Measurements from ENCODE around the gene AP2B1. TPM values are rescaled to one million over a fixed set of nuclear protein-coding genes. Genes with fewer than 3 reads are reported as not detected.

The AP2B1 gene
- total RNA-seq, 1 donor from 2014 or later: 216 TPM

- H3K4me1 Mint-ChIP-seq: no peaks in the 10 kb centered on the region
- H3K36me3 Mint-ChIP-seq (ENCODE audit: low read depth): peaks cover 7% of the 10 kb centered on the region
- DNase-seq (ENCODE audit: low read depth, low spot score): no peak
- H3K9me3 Mint-ChIP-seq: no peaks in the 10 kb centered on the region
- no peak overlapping the region for H3K27ac Mint-ChIP-seq (ENCODE audit: unreplicated experiment)
- H3K27me3 Mint-ChIP-seq (ENCODE audit: low read depth): no peaks in the 10 kb centered on the region
- TF ChIP-seq CTCF (conservative IDR thresholded peaks at IDR 0.05): no peak
- no peak overlapping the region for H3K4me3 Mint-ChIP-seq
These were observed 130.4 kb downstream of the AP2B1 start for GRCh38 chr17:35717475-35717874.

GRCh38 chr17:35723735-35724134 lies 136.6 kb downstream of the AP2B1 start:
- DNase-seq (ENCODE audit: low read depth, low spot score): no peak
- Mint-ChIP-seq H3K36me3 (ENCODE audit: low read depth) (peaks cover 12% of the 10 kb centered on the region), H3K27ac (ENCODE audit: unreplicated experiment) (no peak overlapping the region), H3K4me1 (no peaks in the 10 kb centered on the region), H3K9me3 (no peaks in the 10 kb centered on the region), H3K27me3 (ENCODE audit: low read depth) (no peaks in the 10 kb centered on the region), H3K4me3 (no peak overlapping the region)
- TF ChIP-seq CTCF (conservative IDR thresholded peaks at IDR 0.05): no peak

- Mint-ChIP-seq H3K27ac (ENCODE audit: unreplicated experiment) (no peak overlapping the region), H3K4me3 (no peak overlapping the region), H3K9me3 (no peaks in the 10 kb centered on the region), H3K4me1 (peaks cover 7% of the 10 kb centered on the region), H3K36me3 (ENCODE audit: low read depth) (peaks cover 6% of the 10 kb centered on the region), H3K27me3 (ENCODE audit: low read depth) (no peaks in the 10 kb centered on the region)
- DNase-seq (ENCODE audit: low read depth, low spot score): no peak
- no peak for TF ChIP-seq CTCF (conservative IDR thresholded peaks at IDR 0.05)
These were observed 137.9 kb downstream of the AP2B1 start for GRCh38 chr17:35725058-35725457.

DNA sequence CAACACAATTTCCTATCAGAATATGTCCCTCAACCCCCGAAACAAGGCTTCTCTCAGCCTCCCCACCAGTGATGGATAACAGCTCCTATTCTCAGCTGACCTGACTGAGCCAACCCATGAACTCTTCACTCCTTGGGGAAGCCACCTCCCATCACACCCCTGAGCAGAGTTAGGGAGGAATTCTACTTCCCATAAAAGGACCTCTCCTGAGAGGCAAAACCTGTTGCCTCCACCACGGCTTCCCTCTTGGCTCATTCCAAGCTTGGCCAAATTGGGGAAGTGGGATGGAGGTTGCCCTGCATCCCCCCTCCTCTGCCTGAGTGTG lies 138.6 kb downstream of the AP2B1 start:
- Mint-ChIP-seq H3K9me3 (no peaks in the 10 kb centered on the region), H3K4me3 (peak overlapping the region; percentile 54), H3K27ac (ENCODE audit: unreplicated experiment) (no peak overlapping the region), H3K27me3 (ENCODE audit: low read depth) (no peaks in the 10 kb centered on the region), H3K36me3 (ENCODE audit: low read depth) (peaks cover 5% of the 10 kb centered on the region), H3K4me1 (peaks cover 13% of the 10 kb centered on the region)
- DNase-seq (ENCODE audit: low read depth, low spot score): no peak
- TF ChIP-seq CTCF (conservative IDR thresholded peaks at IDR 0.05): no peak

- TF ChIP-seq CTCF (conservative IDR thresholded peaks at IDR 0.05): no peak
- Mint-ChIP-seq H3K4me3 (no peak overlapping the region), H3K27me3 (ENCODE audit: low read depth) (no peaks in the 10 kb centered on the region), H3K36me3 (ENCODE audit: low read depth) (peaks cover 5% of the 10 kb centered on the region), H3K9me3 (no peaks in the 10 kb centered on the region), H3K4me1 (peaks cover 18% of the 10 kb centered on the region), H3K27ac (ENCODE audit: unreplicated experiment) (no peak overlapping the region)
- no peak for DNase-seq (ENCODE audit: low read depth, low spot score)
These were observed 139.2 kb downstream of the AP2B1 start for GRCh38 chr17:35726127-35726952.
